ENCODE measurements around the gene UACA.

DNA sequence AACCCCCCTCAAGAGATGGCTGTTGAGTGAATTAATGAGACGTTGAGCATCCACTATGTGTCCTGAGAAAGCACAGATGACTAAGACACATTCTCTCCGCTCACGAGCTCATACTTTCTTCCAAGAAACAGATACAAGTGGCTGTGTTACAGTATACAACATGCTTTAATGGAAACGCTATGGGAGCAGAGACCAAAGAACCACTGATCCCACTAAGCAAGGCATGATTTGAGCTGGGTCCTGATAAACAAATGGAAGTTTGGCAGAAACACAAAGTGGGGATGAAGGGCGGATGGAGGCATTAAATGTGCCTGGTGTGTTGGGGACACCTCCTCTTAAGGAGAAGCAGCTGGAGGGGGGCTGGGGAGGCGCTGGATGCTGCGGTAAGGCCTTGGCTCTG, 129.4 kb downstream of the UACA start:
- TF ChIP-seq CTCF (IDR thresholded peaks at IDR 0.05 in 4 of 5, conservative IDR thresholded peaks at IDR 0.05 in 1 of 5) (no peak), POLR2A (IDR thresholded peaks at IDR 0.05) (no peak)
